Measurements from ENCODE around the gene LGI2. TPM values are rescaled to one million over a fixed set of nuclear protein-coding genes. Genes with fewer than 3 reads are reported as not detected.

The LGI2 gene
- total and polyA plus RNA-seq, 2 experiments from 2014 or later, result 0.63 to 8.0 TPM

DNA sequence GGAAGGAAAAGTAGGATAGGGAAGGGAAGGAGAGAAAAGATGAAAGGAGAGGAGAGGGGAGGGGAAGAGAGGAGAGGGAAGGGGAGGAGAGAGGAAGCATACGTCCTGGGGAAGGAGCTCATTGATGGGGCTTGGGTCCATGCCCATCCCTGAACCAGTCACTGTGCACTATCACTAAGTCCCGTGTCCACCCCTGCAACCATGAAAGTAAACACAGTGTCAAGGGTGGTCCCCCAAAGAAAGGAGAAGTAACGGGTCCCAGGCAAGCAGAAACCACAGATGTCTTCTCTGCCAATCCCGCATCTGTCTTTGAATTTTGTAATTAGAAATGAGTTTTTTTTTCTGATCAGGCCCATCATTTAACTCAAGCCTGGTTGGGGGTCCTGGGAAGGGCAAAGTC is 55.2 kb downstream of the LGI2 start:
- no peaks in the 10 kb centered on the region for H3K9me3 Mint-ChIP-seq
- DNase-seq (ENCODE audit: low spot score), result no peak
- no peaks in the 10 kb centered on the region for H3K27me3 Mint-ChIP-seq (ENCODE audit: insufficient read depth, low read depth, poor library complexity)
- H3K27ac ChIP-seq (ENCODE audit: low read depth), result no peak overlapping the region
- no peaks in the 10 kb centered on the region for H3K36me3 ChIP-seq (ENCODE audit: insufficient read depth)
- no peak overlapping the region for H3K27ac Mint-ChIP-seq
- no peak overlapping the region for H3K4me2 ChIP-seq
- peaks cover 5% of the 10 kb centered on the region; the same call in 2 of the 3 replicates for H3K4me1 Mint-ChIP-seq
- H3K4me1 ChIP-seq (ENCODE audit: insufficient read depth), result no peaks in the 10 kb centered on the region
- H2AFZ ChIP-seq, result no peak overlapping the region
- TF ChIP-seq ZNF114 (CRISPR knock-in tag; IDR thresholded peaks at IDR 0.05) (no peak), CTCF (conservative IDR thresholded peaks at IDR 0.05; ENCODE audit: low read depth in 2 of 2) (no peak), ZNF331 (CRISPR knock-in tag; IDR thresholded peaks at IDR 0.05; ENCODE audit: low read depth) (no peak), NANOG (IDR thresholded peaks at IDR 0.05; ENCODE audit: borderline replicate concordance) (no peak), JUNB (IDR thresholded peaks at IDR 0.05; ENCODE audit: unreplicated experiment) (no peak), ZNF462 (CRISPR knock-in tag; IDR thresholded peaks at IDR 0.05) (no peak)
- no peaks in the 10 kb centered on the region for H3K27me3 ChIP-seq (ENCODE audit: insufficient read depth)
- H3K9me2 ChIP-seq (ENCODE audit: insufficient read depth), result 0 out of 2 replicates have a peak, but pooled peaks cover under 1% of the 10 kb centered on the region
- no peak for ATAC-seq
- H3K4me3 Mint-ChIP-seq, result no peak overlapping the region
- H3F3A ChIP-seq (replicated peaks; ENCODE audit: low read depth), result no peaks in the 10 kb centered on the region
- no peaks in the 10 kb centered on the region for H3K79me2 ChIP-seq (replicated peaks; ENCODE audit: insufficient read depth)
- H4K20me1 ChIP-seq (replicated peaks; ENCODE audit: insufficient read depth), result no peaks in the 10 kb centered on the region
- no peak overlapping the region for H3K4me3 ChIP-seq
- H3K36me3 Mint-ChIP-seq (ENCODE audit: low read depth), result no peaks in the 10 kb centered on the region
